GM19372 (cell line): ENCODE results near the gene OS9.

Experiments used
- ATAC-seq: cut with Tn5 transposase; IDR thresholded peaks from one replicate; pipeline ENCODE4 v1.9.1; 2021; ENCODE audit warnings: mild to moderate bottlenecking, low read depth, moderate library complexity; ENCODE audit not compliant: unreplicated experiment

Gene OS9

DNA sequence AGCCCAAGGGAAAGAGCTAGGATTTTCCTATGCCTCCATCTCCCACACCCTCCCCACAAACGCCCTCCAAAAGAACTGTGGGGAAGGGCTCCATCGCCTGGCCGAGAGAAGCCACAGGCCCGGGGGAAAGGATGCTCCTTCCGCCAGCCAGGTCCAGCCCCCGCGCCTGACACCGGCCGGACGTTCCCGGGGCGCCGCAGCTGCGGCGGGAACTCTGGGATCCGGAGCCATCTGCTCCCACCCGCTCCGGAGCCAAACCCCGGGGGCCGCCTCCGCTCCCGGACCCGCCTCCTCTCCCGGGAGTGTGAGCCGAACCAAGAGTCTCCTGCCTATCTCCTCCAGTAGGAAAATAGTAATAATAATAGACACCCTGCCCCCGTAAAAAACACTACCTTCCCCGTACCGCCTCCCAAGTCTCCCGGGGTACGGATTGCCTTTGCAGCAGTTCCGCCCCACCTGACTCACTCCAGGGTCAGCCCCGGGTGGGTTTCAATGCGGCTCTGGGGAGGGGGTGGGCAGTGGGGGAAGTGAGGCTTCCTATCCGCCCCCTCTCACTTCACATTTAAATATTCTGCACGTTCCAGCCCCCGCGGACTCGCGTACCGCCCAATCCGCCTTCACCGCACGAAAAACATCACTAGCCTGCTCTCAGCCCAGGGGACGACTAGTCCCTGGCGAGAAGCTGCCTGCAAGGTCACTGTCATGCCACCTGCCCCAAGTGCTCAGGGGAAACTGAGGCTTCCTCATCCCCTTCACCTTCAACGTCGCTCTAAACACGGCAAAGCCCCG is 42.2 kb downstream of the OS9 start:
- no peak for ATAC-seq

DNA sequence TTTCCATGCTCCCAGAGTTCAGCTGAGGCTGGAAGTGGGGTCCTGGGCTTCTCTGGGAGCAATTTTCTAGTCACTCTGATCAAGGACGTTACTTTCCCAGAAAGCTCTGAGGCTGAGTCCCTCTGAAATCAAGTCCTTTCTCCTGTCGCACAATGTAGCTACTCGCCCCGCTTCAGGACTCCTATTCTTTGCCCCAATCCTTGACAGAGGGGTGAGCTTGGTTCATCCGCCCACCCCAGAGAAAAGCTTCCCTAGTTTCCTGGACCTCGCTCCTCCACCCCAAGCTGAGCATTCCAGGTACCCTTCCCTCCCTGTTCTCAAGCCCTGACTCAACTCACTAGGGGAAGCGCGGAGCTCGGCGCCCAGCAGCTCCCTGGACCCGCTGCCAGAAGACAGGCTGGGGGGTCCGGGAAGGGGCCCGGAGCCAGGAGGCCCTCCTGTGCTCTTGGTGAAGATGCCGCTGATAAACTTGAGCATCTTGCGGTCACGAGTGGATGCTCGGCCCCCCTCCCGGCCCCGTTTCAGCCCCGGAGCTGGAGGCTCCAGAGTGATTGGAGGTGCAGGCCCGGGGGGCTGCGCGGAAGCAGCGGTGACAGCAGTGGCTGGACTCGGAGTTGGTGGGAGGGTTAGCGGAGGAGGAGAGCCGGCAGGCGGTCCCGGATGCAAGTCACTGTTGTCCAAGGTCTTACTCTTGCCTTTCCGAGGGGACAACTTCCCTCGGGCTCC is 43.0 kb downstream of the OS9 start:
- no peak for ATAC-seq

DNA sequence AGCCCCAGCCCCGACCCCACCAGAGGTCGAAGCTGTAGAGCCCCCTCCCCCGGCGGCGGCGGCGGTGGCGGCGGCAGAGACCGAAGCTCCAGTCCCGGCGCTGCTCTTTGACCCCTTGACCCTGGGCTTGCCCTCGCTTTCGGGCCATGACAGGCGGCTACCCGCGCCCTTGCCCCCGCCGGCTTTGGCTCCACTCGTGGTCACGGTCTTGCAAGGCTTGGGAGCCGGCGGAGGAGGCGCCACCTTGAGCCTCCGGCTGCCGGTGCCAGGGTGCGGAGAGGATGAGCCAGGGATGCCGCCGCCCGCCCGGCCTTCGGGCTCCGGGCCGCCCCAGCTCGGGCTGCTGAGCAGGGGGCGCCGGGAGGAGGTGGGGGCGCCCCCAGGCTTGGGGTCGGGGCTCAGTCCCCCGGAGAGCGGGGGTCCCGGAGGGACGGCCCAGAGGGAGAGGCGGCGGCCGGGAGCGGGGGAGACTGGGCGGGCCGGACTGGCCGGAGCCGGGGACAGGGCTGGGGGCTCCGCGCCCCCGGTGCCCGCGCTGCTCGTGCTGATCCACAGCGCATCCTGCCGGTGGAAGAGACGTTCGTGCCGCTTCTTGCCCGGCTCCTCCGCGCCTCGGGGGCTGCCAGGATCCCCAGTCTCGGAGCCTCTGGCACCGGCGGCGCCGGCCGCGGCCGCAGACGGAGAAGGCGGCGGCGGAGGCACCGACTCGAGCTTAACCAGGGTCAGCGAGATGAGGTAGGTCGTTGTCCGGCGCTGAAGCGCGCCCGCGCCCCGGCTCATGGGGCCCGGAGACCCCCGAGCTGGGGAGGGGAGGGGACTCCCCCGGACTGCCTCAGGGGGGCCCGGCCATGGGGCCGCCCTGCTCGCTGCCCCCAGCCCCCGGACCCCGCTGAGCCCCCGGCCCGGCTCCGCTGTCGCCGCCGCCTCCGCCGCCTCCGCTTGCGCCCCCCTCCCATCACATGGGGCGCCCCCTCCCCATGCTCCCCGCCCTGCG is 43.8 kb downstream of the OS9 start:
- ATAC-seq, result no peak

DNA sequence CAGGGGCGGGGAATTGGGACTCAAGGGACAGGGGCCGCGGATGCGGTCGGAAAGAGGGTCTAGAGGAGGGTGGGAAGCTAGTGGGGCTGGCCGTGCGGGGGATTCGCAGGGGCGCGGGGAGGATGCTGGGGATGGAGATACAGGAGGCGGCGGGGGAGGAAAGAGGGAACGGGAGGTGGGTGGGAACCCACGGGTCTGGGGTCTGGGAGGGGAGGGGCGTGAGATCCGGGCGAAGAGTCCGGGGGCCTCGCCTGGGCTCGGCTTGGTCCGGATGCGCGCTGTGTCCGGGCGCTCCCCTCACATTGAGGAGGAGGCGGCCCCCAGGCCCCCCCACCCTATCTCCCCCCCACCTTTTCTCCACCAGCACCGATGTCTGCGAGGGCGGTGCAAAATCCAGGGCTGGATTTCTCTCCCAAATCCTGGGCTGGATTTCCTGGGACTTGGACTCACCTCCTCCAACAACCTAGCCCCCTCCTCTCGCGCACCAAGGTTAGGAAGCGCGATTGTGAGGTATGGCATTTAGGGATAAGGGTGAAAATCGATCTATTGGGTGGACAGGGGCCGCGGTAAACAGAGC is 44.8 kb downstream of the OS9 start, which contains the start of gene AGAP2:
TSS of gene AGAP2 (minus strand) at position 82 of the 577 bp plus-strand sequence. CDS start 496 bp downstream, outside the sequence.
- no peak for ATAC-seq

DNA sequence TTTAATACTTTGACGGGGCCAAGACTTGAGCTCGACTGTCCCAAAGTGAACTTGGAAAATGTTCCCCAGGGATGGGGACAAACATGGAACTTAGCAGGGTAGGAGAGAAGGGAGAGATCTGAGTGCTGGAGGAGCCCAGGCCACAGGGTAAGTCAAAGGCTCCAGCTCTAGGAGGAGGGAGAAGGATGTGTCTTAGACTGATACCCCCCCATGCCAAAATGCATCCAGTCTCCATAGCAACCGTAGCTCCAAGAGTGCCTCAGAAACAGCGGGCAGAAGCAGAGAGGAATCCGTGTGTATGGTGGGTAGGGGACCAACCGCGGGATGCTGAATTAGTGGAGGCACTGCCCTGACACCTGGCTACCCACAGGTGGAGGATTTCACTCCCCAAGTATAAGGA is 45.5 kb downstream of the OS9 start:
- ATAC-seq, result no peak

DNA sequence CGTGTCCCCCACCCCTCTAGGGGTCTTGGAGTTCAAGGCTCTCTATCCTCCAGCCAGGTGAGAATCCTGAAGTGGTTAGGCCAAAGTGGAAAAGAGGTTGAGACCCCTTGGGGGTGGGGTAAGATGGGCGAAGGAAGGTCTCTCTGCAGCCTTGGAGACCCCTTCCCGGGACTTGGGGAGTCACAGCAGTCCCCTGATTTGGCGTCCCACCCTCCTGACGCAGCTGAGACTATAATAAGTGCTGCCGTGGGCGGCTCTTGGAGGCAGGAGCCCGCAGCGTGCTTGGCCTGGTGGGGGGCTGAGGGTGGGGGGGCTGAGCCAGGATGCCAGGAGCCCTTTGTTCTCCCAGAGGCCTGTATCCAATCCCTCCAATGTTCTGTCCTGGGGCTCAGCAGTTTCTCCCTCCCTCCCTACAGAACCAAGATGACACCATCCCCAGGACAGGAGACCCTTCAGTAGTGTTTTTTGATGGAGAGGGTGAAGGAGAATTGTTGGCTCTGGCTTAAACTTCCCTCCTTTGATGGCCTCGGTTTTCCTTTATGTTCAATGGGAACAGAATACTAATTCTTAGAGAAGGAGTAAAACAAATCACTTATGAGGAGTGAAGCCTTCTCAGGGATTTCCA is 46.1 kb downstream of the OS9 start:
- ATAC-seq, result no peak

DNA sequence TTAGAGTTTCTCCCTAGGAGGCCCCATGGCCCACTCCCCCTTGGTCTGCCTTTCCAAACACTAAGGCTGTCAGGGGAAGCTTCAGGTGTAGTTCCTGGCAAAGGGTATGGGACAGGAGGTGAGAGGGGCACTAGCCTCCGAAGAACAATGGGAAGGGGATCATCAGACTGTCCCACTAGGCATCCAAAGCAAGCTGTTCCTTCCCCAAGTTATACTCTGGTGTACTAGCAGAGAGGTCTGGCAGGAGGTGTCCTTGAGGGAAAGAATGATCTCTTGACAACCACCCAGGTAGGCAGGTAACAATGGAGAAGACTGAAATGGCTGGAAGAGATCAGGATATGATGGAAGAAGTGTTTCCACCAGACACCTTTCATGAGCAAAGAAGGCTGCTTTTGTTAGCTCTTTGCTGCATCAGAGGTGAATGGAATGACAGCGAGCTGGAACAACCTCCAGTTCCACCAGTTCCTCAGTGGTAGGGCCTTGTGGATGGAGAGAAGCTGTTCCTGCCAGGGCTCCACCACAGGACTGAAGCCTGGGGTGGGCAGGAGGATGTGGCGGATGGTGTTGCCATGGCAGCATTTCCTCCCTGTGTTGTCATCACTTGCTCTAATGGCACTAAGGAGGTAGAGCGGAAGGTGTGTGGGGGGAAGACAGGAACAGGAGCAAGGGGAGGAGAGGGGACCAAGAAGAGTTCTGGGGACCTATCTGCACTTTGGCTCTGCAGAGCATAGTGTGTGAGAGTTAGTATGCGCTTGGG is 46.9 kb downstream of the OS9 start:
- peak; percentile 41 for ATAC-seq

DNA sequence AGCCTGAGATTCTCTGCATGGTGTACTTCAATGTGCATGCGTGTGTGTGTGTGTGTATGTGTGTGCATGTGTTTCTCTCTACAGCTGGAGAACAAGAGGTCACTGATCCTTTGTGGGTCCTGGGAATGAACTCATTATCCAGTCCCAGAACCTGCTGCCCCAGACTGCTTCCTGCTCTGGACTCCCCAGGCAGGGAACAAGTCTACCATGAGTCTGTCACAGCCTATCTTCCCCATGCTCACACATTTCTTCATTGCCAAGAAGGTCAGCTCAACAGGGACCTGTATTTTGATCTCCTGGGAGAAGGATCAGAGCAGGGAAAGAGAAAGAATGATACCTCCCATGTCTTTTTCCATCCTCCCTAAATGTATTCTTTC is 47.5 kb downstream of the OS9 start:
- no peak for ATAC-seq

DNA sequence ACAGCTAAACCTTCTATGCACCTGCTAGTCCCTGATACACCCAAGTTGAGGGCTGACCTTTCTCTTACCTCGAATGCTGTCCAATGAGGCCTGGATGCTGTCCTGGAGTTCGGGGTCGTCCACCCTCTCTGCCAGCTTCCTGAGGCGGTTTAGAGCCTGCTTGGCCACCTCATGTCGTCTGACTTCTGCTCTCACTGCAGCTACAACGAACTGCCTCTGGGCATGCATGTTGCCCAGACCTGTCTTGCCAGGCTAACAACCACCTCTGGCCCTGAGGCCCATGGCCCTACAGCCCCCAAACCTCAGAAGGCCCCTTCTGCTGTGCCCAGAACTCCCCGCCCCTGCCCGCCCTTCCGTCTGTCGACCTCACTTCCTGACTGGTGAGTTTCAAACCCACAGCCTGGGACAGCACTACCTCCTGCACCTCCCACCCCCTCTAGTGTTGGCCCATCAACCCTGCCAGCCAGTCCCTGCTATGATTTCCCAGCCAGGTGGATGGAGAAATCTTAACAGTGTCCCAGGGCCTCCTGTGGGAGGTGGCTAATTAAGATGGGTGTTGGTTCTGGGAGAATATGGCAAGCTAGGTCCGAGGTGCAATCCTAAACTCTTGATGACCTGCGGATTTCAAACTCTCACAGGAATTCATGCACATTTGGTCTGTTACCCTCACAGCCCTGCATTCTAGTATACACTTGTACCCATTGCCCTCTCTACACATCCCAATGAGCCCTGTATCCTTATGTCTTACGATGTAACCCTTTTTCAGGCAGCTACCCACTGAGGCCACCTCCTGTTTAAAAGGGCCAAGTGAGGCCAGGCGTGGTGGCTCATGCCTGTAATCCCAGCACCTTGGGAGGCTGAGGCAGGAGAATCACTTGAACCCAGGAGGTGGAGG is 48.2 kb downstream of the OS9 start:
- peak; percentile 46 for ATAC-seq

DNA sequence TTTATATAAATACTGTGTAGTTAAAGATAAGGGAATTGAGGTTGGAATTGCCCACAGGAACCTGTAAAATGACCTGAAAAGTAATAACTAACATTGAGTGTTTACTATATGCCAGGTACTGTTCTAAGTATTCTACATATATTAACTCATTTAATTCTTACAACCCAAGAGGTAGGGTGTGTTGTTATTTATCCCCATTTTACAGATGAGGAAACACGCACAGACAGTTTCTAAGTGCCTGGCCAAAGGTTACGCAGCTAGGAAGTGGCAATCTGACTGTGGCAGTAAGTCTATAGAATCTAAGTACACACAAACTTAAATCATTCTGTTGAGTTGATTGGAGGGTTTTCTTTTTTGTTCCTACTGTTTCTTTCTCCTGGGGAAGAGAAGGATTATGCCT is 49.8 kb downstream of the OS9 start:
- ATAC-seq, result no peak

DNA sequence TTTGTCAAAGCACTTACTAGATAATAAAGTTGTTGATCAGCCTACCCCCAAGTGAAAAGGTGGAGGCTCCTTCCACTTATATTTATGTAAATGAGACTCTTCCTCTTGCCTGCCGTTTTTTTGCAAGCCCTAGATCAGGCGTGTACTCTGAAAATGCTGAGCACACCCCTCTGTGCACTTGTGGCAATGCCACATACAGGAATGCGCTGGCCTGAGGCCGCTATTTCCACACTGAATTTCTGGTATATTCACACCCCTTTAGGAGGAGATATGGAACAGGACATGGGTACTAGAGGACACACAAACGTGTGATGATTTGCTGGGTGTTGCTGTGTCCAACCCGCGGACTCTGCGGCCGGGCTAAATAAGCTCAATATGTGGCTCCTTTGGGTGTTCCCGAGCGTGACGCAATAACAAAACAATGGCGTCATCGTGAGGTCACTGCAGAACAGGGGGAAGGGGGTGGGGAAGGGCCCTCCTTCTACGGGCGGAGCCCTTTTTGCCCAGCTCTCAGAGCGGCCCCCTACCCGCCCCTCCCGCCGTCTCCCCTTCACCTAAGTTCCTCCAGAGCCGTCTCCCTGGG is 50.4 kb downstream of the OS9 start:
- peak; percentile 37 for ATAC-seq

DNA sequence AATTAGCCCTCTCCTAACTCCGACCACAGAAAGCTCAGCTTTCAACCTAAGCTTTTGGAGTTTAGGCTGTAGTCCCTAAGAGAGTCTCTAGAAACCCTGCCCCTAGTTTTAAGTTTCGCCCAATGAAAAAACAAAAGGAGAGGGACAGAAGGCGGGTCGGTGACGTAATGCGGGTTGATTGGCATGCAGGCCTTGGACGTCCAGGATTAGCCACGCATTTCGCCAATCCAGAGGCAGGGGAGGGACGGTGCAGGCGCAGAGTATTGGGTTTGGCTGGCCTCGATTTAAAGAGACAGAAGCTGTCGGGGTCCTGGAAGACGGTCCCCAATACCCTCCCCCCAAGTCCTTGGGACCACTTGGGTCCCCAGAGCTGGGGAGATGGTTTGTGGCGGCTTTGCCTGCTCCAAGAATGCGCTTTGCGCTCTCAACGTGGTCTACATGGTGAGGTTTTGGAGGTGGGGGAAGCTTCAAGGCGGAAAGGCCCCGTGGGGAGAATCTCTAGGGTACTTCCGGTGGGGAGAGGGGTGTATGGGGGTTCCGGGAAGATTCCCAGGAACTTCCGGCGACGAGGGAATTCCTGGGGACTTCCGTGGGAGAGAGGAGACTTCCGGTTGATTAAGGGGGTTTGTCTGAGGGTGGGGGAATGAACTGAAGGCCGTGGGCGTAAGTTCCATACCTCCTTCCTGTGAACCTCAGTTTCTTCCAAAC is 51.0 kb downstream of the OS9 start, which contains the start of gene TSPAN31:
TSS of gene TSPAN31 (plus strand) at position 263 of the 708 bp plus-strand sequence. CDS start at position 379, 116 bp downstream.
- peak; percentile 75 for ATAC-seq

DNA sequence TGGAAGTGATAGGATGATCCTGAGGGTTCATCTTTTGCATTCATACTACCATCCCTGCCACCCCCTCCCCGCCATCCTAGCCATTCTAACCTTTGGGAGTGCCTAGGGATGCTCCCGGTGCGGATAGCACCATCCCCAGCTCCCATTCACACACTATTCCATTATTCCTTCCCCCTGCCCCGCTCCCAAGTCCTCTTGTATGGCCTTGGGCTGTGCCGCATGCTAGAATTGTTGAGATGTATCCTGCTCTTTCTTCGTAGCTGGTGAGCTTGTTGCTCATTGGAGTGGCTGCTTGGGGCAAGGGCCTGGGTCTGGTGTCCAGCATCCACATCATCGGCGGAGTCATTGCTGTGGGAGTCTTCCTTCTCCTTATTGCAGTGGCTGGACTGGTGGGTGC is 51.6 kb downstream of the OS9 start:
- ATAC-seq, result no peak

DNA sequence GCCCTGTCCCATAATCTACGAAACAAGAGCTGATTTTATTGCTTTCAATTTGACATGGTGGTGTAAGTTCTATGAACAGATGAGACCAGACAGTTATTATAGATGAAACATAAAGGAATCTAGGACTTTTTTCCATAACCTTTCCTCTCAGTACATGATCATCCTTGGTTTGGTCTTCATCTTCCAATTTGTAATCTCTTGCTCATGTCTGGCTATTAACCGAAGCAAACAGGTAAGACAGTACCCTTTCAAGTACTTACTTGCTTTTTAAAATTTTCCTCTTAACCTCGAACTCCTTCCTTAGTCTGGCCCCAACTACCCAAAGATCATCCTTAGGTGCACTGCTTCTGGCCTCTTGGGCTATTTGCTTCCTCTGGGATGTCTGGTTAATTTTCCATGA is 52.1 kb downstream of the OS9 start:
- no peak for ATAC-seq

DNA sequence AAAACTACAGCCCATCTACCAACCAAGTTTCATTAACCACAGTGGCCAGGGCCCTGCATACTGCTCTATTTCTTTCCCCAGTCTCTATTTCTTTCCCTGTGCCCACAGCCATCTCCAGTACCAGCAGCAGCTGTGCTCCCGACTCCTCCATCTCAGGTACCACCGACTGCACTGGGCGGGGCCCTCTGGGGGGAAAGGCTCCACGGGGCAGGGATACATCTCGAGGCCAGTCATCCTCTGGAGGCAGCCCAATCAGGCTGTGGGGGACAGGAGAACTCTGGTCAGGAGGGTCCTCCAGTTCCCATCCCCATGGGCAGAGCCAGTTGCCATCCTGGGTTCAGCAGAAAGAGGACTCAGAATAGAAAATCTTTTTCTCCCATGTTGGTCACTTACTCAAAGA is 55.1 kb downstream of the OS9 start:
- no peak for ATAC-seq

DNA sequence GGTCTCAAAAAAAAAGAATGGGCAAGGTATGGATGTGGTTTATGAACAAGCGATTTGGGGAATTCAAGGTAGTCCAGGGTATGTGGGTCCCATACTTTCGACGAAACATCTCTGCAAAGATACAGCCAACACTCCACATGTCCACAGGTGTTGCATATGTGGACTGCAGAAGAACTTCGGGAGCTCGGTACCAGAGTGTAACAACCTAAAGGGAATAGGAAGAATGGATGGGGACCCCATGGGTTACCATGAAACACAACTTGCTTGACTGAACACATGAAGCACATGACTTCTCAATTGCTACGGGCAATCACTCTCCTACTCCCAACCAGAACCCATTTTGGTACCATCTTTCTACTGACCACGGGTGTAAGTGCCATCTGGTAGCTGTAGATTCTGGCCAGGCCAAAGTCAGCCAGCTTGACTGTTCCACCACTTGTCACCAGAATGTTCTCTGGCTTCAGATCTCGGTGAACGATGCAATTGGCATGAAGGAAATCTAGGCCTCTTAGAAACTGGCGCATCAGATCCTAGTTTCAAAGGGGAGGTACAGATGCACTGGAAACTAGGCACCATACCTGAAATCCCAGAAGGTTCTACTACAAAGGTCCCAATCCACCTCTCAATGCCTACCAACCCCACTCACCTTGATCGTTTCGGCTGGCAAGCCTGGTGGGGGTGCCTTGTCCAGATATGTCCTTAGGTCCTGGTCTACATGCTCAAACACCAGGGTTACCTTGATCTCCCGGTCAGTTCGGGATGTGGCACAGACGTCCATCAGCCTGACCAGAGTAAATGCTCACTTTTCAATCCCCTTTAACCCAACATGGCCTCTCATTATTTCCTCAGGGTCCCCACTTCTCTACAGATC is 56.9 kb downstream of the OS9 start:
- no peak for ATAC-seq
